NB4 (cell line): ENCODE results near the gene PMAIP1.

Source experiments
- DNase-seq: peaks from one replicate; pipeline ENCODE4 v3.0.0; 2010; ENCODE audit warnings: low read depth
- H3K4me3 ChIP-seq: one replicate; pipeline ENCODE4 v1.5.1; 2011; ENCODE audit warnings: mild to moderate bottlenecking, low read depth, low read length, moderate library complexity
- MYC ChIP-seq: IDR thresholded peaks from 2 replicates; pipeline ENCODE4 v1.6.1; 2011; ENCODE audit warnings: low read depth, low read length
- POLR2A ChIP-seq: IDR thresholded peaks from 2 replicates; pipeline ENCODE4 v1.6.1; 2011; ENCODE audit warnings: mild to moderate bottlenecking; ENCODE audit not compliant: insufficient read length; ENCODE audit errors: extremely low read depth
- TF ChIP-seq, protein P1 (sequence below): IDR thresholded peaks from 2 replicates; pipeline ENCODE4 v1.6.1; 2011; ENCODE audit warnings: low read depth, low read length
- TF ChIP-seq, protein P2 (sequence below): IDR thresholded peaks from one replicate; pipeline ENCODE4 v1.5.1; 2012; ENCODE audit warnings: low read depth, low read length

The PMAIP1 gene

DNA sequence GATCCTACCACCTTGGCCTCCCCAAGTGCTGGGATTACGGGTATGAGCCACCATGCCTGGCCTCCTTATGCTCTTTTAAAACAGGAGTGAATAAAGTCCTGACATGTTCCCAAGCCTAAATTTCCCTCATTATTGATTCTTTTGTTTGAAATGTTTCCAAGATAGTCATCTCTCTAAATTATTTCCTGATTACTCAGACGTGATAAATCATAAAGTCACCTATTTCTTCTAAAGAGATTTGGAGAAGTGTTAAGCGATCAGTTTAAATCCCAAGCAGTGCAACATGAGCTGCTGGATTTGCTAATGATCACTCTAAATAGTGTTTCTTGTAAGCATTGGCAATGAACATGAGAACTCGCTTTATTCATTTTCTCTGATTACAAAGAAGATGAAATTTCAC is 51.8 kb downstream of the PMAIP1 start:
- H3K4me3 ChIP-seq = no peak overlapping the region
- no peak for DNase-seq
- no peak for TF ChIP-seq POLR2A

DNA sequence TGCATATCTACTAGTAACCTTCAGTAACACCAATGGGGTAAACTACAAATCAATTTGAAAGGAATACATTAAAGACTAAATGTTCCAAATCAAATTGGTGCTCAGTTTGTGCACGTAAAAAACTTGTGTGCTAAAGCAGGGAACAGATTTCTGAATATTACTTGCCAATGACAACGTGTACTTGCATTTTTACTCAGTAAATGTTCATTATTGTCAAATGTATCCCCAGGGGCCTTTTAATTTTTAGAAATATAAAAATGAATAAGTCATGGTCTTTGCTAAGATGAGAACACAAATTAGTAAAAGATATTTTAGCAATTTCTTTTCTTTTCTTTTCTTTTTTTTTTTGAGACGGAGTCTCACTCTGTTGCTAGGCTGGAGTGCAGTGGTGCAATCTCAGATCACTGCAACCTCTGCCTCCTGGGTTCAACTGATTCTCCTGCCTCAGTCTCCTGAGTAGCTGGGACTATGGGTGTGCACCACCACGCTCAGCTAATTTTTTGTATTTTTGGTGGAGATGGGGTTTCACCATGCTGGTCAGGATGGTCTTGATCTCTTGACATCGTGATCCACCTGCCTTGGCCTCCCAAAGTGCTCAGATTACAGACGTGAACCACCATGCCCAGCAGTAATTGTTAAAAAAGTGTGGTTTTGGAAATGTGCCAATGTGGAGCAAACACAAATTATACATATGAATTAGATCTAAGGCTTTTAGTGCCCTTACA is 52.6 kb downstream of the PMAIP1 start:
- TF ChIP-seq MYC (no peak), POLR2A (no peak)
- TF ChIP-seq, protein P1, sequence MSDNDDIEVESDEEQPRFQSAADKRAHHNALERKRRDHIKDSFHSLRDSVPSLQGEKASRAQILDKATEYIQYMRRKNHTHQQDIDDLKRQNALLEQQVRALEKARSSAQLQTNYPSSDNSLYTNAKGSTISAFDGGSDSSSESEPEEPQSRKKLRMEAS = no peak
- TF ChIP-seq, protein P2, sequence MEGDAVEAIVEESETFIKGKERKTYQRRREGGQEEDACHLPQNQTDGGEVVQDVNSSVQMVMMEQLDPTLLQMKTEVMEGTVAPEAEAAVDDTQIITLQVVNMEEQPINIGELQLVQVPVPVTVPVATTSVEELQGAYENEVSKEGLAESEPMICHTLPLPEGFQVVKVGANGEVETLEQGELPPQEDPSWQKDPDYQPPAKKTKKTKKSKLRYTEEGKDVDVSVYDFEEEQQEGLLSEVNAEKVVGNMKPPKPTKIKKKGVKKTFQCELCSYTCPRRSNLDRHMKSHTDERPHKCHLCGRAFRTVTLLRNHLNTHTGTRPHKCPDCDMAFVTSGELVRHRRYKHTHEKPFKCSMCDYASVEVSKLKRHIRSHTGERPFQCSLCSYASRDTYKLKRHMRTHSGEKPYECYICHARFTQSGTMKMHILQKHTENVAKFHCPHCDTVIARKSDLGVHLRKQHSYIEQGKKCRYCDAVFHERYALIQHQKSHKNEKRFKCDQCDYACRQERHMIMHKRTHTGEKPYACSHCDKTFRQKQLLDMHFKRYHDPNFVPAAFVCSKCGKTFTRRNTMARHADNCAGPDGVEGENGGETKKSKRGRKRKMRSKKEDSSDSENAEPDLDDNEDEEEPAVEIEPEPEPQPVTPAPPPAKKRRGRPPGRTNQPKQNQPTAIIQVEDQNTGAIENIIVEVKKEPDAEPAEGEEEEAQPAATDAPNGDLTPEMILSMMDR = no peak
- DNase-seq = no peak
- H3K4me3 ChIP-seq = no peak overlapping the region
